Esophagus squamous epithelium (tissue), 4 donors: Measurements from ENCODE around the gene PGRMC2.

Experiments
- CTCF ChIP-seq, 6 experiments: fragments of 450-650 bp in 4 of 6; fragments of 200-600 bp in 2 of 6; sonication (generic) in 2 of 6; IDR thresholded peaks; one replicate each; pipeline ENCODE4 v1.5.1; 2016 to 2019; ENCODE audit warnings: antibody characterized with exemption in 6 of 6, mild to moderate bottlenecking in 4 of 6, moderate library complexity in 4 of 6
- POLR2A ChIP-seq, 4 donors: fragments of 450-650 bp; IDR thresholded peaks; one replicate each; pipeline ENCODE4 v1.6.1; 2017; ENCODE audit warnings: antibody characterized with exemption in 4 of 4, mild to moderate bottlenecking in 4 of 4, moderate library complexity in 3 of 4

- TF ChIP-seq CTCF (IDR thresholded peaks at IDR 0.05) (no peak), POLR2A (IDR thresholded peaks at IDR 0.05) (no peak)
Observed at GRCh38 chr4:128323401-128323800, 35.8 kb upstream of the PGRMC2 start.
